ENCODE data around the gene ARHGEF3.

Gene ARHGEF3

GRCh38 chr3:56817646-56818045 is 15.9 kb upstream of the ARHGEF3 start:
- TF ChIP-seq, protein P1, sequence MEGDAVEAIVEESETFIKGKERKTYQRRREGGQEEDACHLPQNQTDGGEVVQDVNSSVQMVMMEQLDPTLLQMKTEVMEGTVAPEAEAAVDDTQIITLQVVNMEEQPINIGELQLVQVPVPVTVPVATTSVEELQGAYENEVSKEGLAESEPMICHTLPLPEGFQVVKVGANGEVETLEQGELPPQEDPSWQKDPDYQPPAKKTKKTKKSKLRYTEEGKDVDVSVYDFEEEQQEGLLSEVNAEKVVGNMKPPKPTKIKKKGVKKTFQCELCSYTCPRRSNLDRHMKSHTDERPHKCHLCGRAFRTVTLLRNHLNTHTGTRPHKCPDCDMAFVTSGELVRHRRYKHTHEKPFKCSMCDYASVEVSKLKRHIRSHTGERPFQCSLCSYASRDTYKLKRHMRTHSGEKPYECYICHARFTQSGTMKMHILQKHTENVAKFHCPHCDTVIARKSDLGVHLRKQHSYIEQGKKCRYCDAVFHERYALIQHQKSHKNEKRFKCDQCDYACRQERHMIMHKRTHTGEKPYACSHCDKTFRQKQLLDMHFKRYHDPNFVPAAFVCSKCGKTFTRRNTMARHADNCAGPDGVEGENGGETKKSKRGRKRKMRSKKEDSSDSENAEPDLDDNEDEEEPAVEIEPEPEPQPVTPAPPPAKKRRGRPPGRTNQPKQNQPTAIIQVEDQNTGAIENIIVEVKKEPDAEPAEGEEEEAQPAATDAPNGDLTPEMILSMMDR (IDR thresholded peaks at IDR 0.05; ENCODE audit: insufficient read depth, low read length, missing control alignments): no peak
- ChIA-PET POLR2A (no interaction called here), CTCF (interaction anchor here (0.8 to 3.3 kb wide), 5 partner anchors 11 to 178 kb away, joined by 3 to 10 read pairs (median 5); partner anchors contain the start of gene ARHGEF3)
- DNase-seq (ENCODE audit: low read depth, low spot score): no peak
- H3K4me3 ChIP-seq (ENCODE audit: low read depth, low read length): no peak overlapping the region

DNA sequence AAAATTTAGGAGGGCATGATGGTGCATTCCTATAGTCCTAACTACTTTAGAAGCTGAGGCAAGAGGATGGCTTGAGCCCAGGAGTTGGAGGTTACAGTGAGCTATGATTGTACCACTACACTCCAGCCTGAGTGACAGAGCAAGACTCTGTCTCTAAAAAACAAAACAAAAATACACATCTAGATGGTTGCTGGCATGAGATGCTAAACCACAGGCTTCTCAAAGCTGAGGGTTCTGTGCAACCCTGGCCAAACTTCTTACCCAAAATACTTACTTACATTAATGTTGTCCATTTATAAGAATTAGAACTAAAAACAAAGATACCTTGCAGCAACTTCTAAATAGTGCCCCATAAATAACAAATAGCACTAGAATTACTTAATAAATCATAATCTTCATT is 14.3 kb upstream of the ARHGEF3 start:
- TF ChIP-seq, protein P1 (IDR thresholded peaks at IDR 0.05; ENCODE audit: insufficient read depth, low read length, missing control alignments): no peak
- ChIA-PET CTCF (interaction anchor here (2.2 to 2.3 kb wide), 2 partner anchors 16 to 180 kb away, joined by 5 to 17 read pairs; partner anchors contain the start of gene ARHGEF3), POLR2A (no interaction called here)

GRCh38 chr3:56815589-56815988 is 13.8 kb upstream of the ARHGEF3 start:
- POLR2A ChIA-PET: no interaction called here
- TF ChIP-seq, protein P1 (IDR thresholded peaks at IDR 0.05; ENCODE audit: insufficient read depth, low read length, missing control alignments): no peak
- no peak overlapping the region for H3K4me3 ChIP-seq (ENCODE audit: low read depth, low read length)
- CTCF ChIA-PET: interaction anchor here (2.2 to 2.3 kb wide), 2 partner anchors 16 to 180 kb away, joined by 5 to 17 read pairs; partner anchors contain the start of gene ARHGEF3
- DNase-seq (ENCODE audit: low read depth, low spot score): no peak

More for the DNA sequence above, 14.3 kb upstream of the ARHGEF3 start:
- H3K4me3 ChIP-seq (ENCODE audit: low read depth, low read length): no peak overlapping the region
- no peak for DNase-seq (ENCODE audit: low read depth, low spot score)

GRCh38 chr3:56813653-56813960 is 11.9 kb upstream of the ARHGEF3 start:
- TF ChIP-seq, protein P1 (IDR thresholded peaks at IDR 0.05; ENCODE audit: insufficient read depth, low read length, missing control alignments): no peak

DNA sequence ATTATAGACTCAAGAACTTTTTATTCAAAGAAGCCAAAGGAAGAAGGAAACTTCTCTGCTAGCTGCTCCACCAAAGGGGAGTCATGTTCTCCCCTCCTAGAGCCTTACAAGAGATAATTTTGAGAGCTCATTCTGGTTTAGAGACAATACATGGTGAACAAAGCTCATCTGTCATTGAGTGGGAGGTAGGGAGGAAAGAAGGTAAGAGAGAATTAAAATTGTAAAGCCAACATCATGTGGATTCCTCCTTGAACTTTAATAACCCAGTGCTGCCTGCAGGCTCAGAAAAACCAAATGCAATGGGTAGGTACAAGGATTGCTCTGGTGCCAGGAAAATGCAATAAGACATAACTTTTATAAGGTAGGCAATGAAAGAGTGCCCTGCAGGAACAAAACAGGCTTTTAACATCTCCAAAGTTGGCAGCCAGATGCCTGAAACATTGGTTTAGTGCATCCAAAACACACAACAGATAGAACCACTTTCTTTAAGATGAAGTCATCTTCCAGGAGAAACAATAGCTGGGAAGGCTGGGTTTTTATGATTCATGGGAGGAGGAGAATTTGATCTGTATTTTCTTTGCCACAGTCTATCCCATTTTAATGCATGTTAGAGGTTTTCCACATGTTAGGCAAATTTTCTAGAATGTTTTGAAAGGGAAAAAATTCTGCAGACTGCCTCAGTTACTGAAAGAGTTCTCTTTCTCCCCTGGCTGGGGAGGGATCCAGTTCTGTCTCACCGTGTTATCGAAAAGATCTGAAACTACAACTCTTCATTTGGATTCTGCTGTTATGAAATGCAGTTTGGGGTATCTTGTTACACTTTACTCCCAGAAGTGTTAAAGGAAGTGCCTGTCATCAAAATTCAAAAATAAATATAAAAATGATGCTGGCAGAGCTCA is 11.3 kb upstream of the ARHGEF3 start:
- no peak for DNase-seq (ENCODE audit: low read depth, low spot score)
- ChIA-PET CTCF (interaction anchor here (4.4 to 5.5 kb wide), 2 partner anchors 13 to 176 kb away, joined by 19 to 44 read pairs; partner anchors contain the start of gene ARHGEF3), POLR2A (no interaction called here)
- no peak overlapping the region for H3K4me3 ChIP-seq (ENCODE audit: low read depth, low read length)
- TF ChIP-seq, protein P1 (IDR thresholded peaks at IDR 0.05; ENCODE audit: insufficient read depth, low read length, missing control alignments): no peak

More at GRCh38 chr3:56813653-56813960, 11.9 kb upstream of the ARHGEF3 start:
- DNase-seq (ENCODE audit: low read depth, low spot score): no peak
- ChIA-PET CTCF (interaction anchor here (4.4 to 5.5 kb wide), 2 partner anchors 14 to 175 kb away, joined by 19 to 44 read pairs; partner anchors contain the start of gene ARHGEF3), POLR2A (no interaction called here)
- H3K4me3 ChIP-seq (ENCODE audit: low read depth, low read length): no peak overlapping the region

DNA sequence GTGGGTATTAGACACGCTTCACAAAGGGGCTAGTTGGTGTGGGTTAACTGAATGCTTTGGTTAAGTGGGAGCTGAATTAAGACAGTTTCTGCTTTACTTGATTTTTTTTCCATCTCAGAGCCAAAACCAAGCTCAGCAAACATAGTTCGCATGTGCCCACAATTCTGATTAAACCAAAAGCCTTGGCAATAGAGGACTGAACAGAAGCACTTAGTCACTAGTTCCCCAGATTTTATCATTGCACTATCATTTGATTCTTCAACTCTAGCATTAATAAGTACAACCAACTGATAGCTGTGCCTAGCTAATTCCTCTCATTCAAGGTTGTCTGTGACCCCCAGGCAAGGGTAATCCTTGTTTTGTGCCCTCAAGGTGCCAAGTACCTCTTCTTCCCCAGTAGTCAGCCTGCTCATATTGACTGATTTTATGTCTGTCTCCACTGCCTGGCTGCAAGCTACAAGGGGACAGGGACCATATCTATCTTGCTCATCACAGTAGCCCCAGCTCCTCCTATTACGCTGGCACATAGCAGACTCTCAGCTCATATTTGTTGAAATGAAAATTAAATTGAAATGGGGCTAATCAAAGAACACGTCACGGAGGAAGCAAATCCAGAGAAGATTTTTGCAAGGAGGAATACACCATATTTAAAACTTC is 9.9 kb upstream of the ARHGEF3 start:
- no peak overlapping the region for H3K4me3 ChIP-seq (ENCODE audit: low read depth, low read length)
- DNase-seq (ENCODE audit: low read depth, low spot score): no peak
- TF ChIP-seq, protein P1 (IDR thresholded peaks at IDR 0.05; ENCODE audit: insufficient read depth, low read length, missing control alignments): no peak
- POLR2A ChIA-PET: no interaction called here
- CTCF ChIA-PET: interaction anchor here (4.4 to 5.5 kb wide), 2 partner anchors 12 to 177 kb away, joined by 19 to 44 read pairs; partner anchors contain the start of gene ARHGEF3

Data from AG04449 (cell line).